ENCODE data around the gene CDCA4. TPM values are rescaled to one million over a fixed set of nuclear protein-coding genes. Genes with fewer than 3 reads are reported as not detected.

The CDCA4 gene
- total and polyA plus RNA-seq, 10 of the 15 experiments (the other 5 are each of a cell fraction or from before 2014, with no cell fraction given) = 10.4 to 64.0 (median 52.1) TPM

GRCh38 chr14:104966261-104966865 is 54.5 kb downstream of the CDCA4 start:
- H3K4me1 ChIP-seq (ENCODE audit: control insufficient read depth, insufficient read depth, low read length) = no peaks in the 10 kb centered on the region
- DNase-seq (ENCODE audit: low read depth, low spot score) = no peak
- H2AFZ ChIP-seq (ENCODE audit: control insufficient read depth, low read depth, low read length) = no peak overlapping the region
- ChIA-PET SMC1A (ENCODE audit: uncharacterized antibody, unreplicated experiment) (no interaction called here), RAD21 (ENCODE audit: unreplicated experiment) (no interaction called here), CTCF (no interaction called here), POLR2A (interaction anchor here (0.6 kb wide), 2 partner anchors 33 to 47 kb away, joined by 3 read pairs; no protein-coding TSS in a partner anchor)
- intact Hi-C loops (cut with micrococcal nuclease; ENCODE audit: unreplicated experiment) = no loop called here
- H3K27me3 ChIP-seq (replicated peaks in 1 of 2; ENCODE audit: control insufficient read depth in 2 of 2, insufficient read depth in 2 of 2, low read length in 1 of 2) = peaks cover 3 to 7% of the 10 kb centered on the region in 2 experiments
- H3K27ac ChIP-seq (ENCODE audit: control insufficient read depth, insufficient read depth) = no peak overlapping the region
- H3K9me3 ChIP-seq (replicated peaks; ENCODE audit: control insufficient read depth, insufficient read depth, low read length) = no peaks in the 10 kb centered on the region
- H3K4me2 ChIP-seq (ENCODE audit: control insufficient read depth, insufficient read depth) = no peak overlapping the region
- no peak overlapping the region for H3K9ac ChIP-seq (ENCODE audit: control insufficient read depth, insufficient read depth, low read length)
- H3K36me3 ChIP-seq (ENCODE audit: control insufficient read depth in 2 of 2, insufficient read depth in 2 of 2, low read length in 1 of 2) = no peaks in the 10 kb centered on the region
- H3K79me2 ChIP-seq (ENCODE audit: control insufficient read depth, insufficient read depth, low read length) = no peaks in the 10 kb centered on the region
- TF ChIP-seq NFYA (IDR thresholded peaks at IDR 0.05; ENCODE audit: borderline replicate concordance, low read depth, low read length) (no peak), MTA2 (IDR thresholded peaks at IDR 0.05; ENCODE audit: low read depth) (no peak), HDAC6 (IDR thresholded peaks at IDR 0.05; ENCODE audit: unreplicated experiment) (no peak), SMAD1 (IDR thresholded peaks at IDR 0.05; ENCODE audit: low read depth, partially characterized antibody) (no peak), NKRF (conservative IDR thresholded peaks at IDR 0.05) (no peak), SPI1 (IDR thresholded peaks at IDR 0.05; ENCODE audit: borderline replicate concordance, insufficient read depth, low read depth, low read length) (no peak)
- TF ChIP-seq, protein P1, sequence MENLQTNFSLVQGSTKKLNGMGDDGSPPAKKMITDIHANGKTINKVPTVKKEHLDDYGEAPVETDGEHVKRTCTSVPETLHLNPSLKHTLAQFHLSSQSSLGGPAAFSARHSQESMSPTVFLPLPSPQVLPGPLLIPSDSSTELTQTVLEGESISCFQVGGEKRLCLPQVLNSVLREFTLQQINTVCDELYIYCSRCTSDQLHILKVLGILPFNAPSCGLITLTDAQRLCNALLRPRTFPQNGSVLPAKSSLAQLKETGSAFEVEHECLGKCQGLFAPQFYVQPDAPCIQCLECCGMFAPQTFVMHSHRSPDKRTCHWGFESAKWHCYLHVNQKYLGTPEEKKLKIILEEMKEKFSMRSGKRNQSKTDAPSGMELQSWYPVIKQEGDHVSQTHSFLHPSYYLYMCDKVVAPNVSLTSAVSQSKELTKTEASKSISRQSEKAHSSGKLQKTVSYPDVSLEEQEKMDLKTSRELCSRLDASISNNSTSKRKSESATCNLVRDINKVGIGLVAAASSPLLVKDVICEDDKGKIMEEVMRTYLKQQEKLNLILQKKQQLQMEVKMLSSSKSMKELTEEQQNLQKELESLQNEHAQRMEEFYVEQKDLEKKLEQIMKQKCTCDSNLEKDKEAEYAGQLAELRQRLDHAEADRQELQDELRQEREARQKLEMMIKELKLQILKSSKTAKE (IDR thresholded peaks at IDR 0.05; ENCODE audit: low read depth, poor library complexity, severe bottlenecking) = no peak
- H3K4me3 ChIP-seq = no peak overlapping the region
- 40% methylated on average over 8 of the region's 9 CpGs for WGBS (ENCODE audit: insufficient coverage, insufficient replicate concordance, low lambda C conversion rate, missing lambda C conversion rate)
- BruUV-seq (replicated peaks) = no TSS peak
- no peak for ATAC-seq
- in situ Hi-C loops (cut with MboI) = no loop called here
- no peak for FAIRE-seq
- no peaks in the 10 kb centered on the region for H4K20me1 ChIP-seq (ENCODE audit: control insufficient read depth, insufficient read depth)

Data from GM12878 (cell line).